Pancreas (tissue), 10 donors: ENCODE measurements around the gene CAPN13. TPM values are rescaled to one million over a fixed set of nuclear protein-coding genes. Genes with fewer than 3 reads are reported as not detected.

Source experiments
- ATAC-seq, 4 donors: fragments of 200-7000 bp; cut with Tn5 transposase; one replicate each; pipeline versions ENCODE4 v1.8.0 to v1.9.1; 2020; ENCODE audit warnings: mild to moderate bottlenecking in 4 of 4, moderate library complexity in 4 of 4
- DNase-seq, 6 donors: peaks; one replicate each; pipeline ENCODE4 v3.0.0-alpha.2; 2020
- FAIRE-seq: peaks from 2 replicates; lab custom pipeline; 2012; peaks lifted over from hg19 to GRCh38; lab: Jason Lieb, UNC
- H3K27ac ChIP-seq, 4 donors: fragments of 200-600 bp; sonication (generic); 1 replicate in 3 of 4; 2 replicates in 1 of 4; pipeline versions ENCODE4 v1.5.0 to v1.8.0; 2020
- H3K27me3 ChIP-seq, 4 donors: fragments of 200-600 bp; one replicate each; pipeline ENCODE4 v1.8.0; 2021
- H3K36me3 ChIP-seq, 3 donors: fragments of 200-600 bp; sonication (generic) in 1 of 3; one replicate each; pipeline versions ENCODE4 v1.5.0 to v1.8.0; 2020 to 2021
- H3K4me1 ChIP-seq, 3 donors: fragments of 200-600 bp; one replicate each; pipeline ENCODE4 v1.8.0; 2021
- H3K4me3 ChIP-seq, 4 donors: fragments of 200-600 bp; sonication (generic) in 2 of 4; one replicate each; pipeline versions ENCODE4 v1.5.0 to v1.8.0; 2020 to 2021
- H3K9me3 ChIP-seq, 4 donors: fragments of 200-600 bp; one replicate each; pipeline ENCODE4 v1.8.0; 2021
- CTCF ChIP-seq, 4 donors: fragments of 200-600 bp; sonication (generic) in 3 of 4; IDR thresholded peaks; one replicate each; pipeline versions ENCODE4 v1.5.0 to v1.8.0; 2021; ENCODE audit warnings: antibody characterized with exemption in 4 of 4
- WGBS, 2 donors: extraction: QIAGEN DNeasy Blood & Tissue Kit; methylation state at CpG; one replicate each; pipeline ENCODE4 v1.1.7; 2013; 5-methylcytosine and 5-hydroxymethylcytosine counted together
- intact Hi-C, 3 donors: fragments of 100-400 bp; cut with DNase I; formaldehyde crosslinking; loops; one replicate each; pipeline versions ENCODE4 v1.11.1 to v1.14.2; 2022
- polyA plus RNA-seq, 2 donors: library from polyadenylated mRNA; stranded (reverse); fragments of 200-250 nt; gene quantifications; one replicate each; pipeline ENCODE4 v1.2.3, GENCODE V29; 2013
- total RNA-seq, 6 donors: library from RNA; stranded (reverse); fragmentation: NEBNext Ultra II Directional in 4 of 6; extraction: Animal tissue kit (Norgen Biotek cat#: 25700) in 4 of 6; gene quantifications; one replicate each; pipeline versions ENCODE4 v1.2.1 to v1.2.4, GENCODE V29; 2021 to 2023
- donor health status: healthy with polysubstance abuse.
- donor health status: DM: no; HTN: no; CAD: no; lungs with moderate emphysema.
- donor health status: DM: no; HTN: no; CAD: no.
- donor health status: control.
- donor health status: control.
- donor health status: Bipolar disorder and iron deficiency.
- donor health status: DM: yes; HTN: yes; CAD: no.
- donor health status: DM: no; HTN: no; CAD: no.
- donor health status: DM: no; HTN: no; CAD: no.
- donor health status: DM: yes; HTN: yes; CAD: no.

CAPN13 gene
- total and polyA plus RNA-seq, 8 donors: 2.7 to 18.3 (median 6.5) TPM

- FAIRE-seq: no peak
- H3K27ac ChIP-seq: no peak overlapping the region
Observed at GRCh38 chr2:30706534-30707303, 100.5 kb downstream of the CAPN13 start.

GRCh38 chr2:30705711-30706533, 101.3 kb downstream of the CAPN13 start:
- DNase-seq: peak in 1 of 6 donors; percentile 20
- intact Hi-C loops: loop anchor here in 2 of 3 donors (2.0 to 10.0 kb wide), 4 partner anchors 499 to 541 kb away; no protein-coding TSS in a partner anchor

More at GRCh38 chr2:30706534-30707303, 100.5 kb downstream of the CAPN13 start:
- peak; percentile 70 to 86 (median 78) for ATAC-seq
- WGBS, 2 donors: 45 to 53% methylated on average over 12 of the region's 12 CpGs
- H3K27me3 ChIP-seq: no peaks in the 10 kb centered on the region
- TF ChIP-seq CTCF (IDR thresholded peaks at IDR 0.05): peak; percentile 31 to 78 (median 70)
- no peak overlapping the region for H3K4me3 ChIP-seq
- no peaks in the 10 kb centered on the region for H3K36me3 ChIP-seq
- DNase-seq: peak; percentile 46 to 86 (median 64)
- H3K9me3 ChIP-seq: no peaks in the 10 kb centered on the region
- no peaks in the 10 kb centered on the region for H3K4me1 ChIP-seq
- intact Hi-C loops: loop anchor here in 2 of 3 donors (2.0 to 10.0 kb wide), 4 partner anchors 499 to 542 kb away; no protein-coding TSS in a partner anchor

GRCh38 chr2:30705056-30705455, 102.2 kb downstream of the CAPN13 start:
- ATAC-seq (no peak), FAIRE-seq (no peak), DNase-seq (no peak)
- Histone ChIP-seq H3K27me3 (no peaks in the 10 kb centered on the region), H3K9me3 (no peaks in the 10 kb centered on the region), H3K4me3 (no peak overlapping the region), H3K4me1 (no peaks in the 10 kb centered on the region), H3K27ac (no peak overlapping the region), H3K36me3 (no peaks in the 10 kb centered on the region)
- WGBS, 2 donors: 75 to 91% methylated on average over 5 of the region's 5 CpGs
- TF ChIP-seq CTCF (IDR thresholded peaks at IDR 0.05): no peak
- intact Hi-C loops: loop anchor here in 2 of 3 donors (5.0 to 10.0 kb wide), 3 partner anchors 498 to 540 kb away; no protein-coding TSS in a partner anchor

More at GRCh38 chr2:30705711-30706533, 101.3 kb downstream of the CAPN13 start:
- no peak for TF ChIP-seq CTCF (IDR thresholded peaks at IDR 0.05)
- no peaks in the 10 kb centered on the region for H3K9me3 ChIP-seq
- H3K4me3 ChIP-seq: no peak overlapping the region
- H3K36me3 ChIP-seq: no peaks in the 10 kb centered on the region
- ATAC-seq (no peak), FAIRE-seq (no peak)
- no peaks in the 10 kb centered on the region for H3K27me3 ChIP-seq
- no peaks in the 10 kb centered on the region for H3K4me1 ChIP-seq
- 88 to 95% methylated on average over 10 of the region's 10 CpGs for WGBS, 2 donors
- H3K27ac ChIP-seq: no peak overlapping the region

- DNase-seq (no peak), ATAC-seq (no peak), FAIRE-seq (no peak)
- no peak overlapping the region for H3K27ac ChIP-seq
- intact Hi-C loops: loop anchor here in 2 of 3 donors (5.0 to 10.0 kb wide), 3 partner anchors 497 to 540 kb away; no protein-coding TSS in a partner anchor
- no peak for TF ChIP-seq CTCF (IDR thresholded peaks at IDR 0.05)
- no peaks in the 10 kb centered on the region for H3K4me1 ChIP-seq
- H3K36me3 ChIP-seq: no peaks in the 10 kb centered on the region
- no peaks in the 10 kb centered on the region for H3K9me3 ChIP-seq
- no peak overlapping the region for H3K4me3 ChIP-seq
- WGBS, 2 donors: 78 to 86% methylated on average over 3 of the region's 3 CpGs
- no peaks in the 10 kb centered on the region for H3K27me3 ChIP-seq
Observed at GRCh38 chr2:30704309-30705020, 102.8 kb downstream of the CAPN13 start.
